Activated naive CD4-positive, alpha-beta T cell treated with anti-CD3 and anti-CD28 coated beads, Interleukin-2, amount 50 U/mL, for 24 hours (primary cell): ENCODE data around the gene SDK1.

Experiments
- H3K27ac Mint-ChIP-seq: one replicate; pipeline ENCODE4 v1.8.0; 2021; ENCODE audit warnings: mild to moderate bottlenecking, mixed read lengths
- H3K27me3 Mint-ChIP-seq: one replicate; pipeline ENCODE4 v1.8.0; 2021; ENCODE audit warnings: mixed read lengths
- H3K36me3 Mint-ChIP-seq: one replicate; pipeline ENCODE4 v1.8.0; 2021; ENCODE audit warnings: mixed read lengths
- H3K4me1 Mint-ChIP-seq: one replicate; pipeline ENCODE4 v1.8.0; 2021; ENCODE audit warnings: mixed read lengths
- H3K4me3 Mint-ChIP-seq: one replicate; pipeline ENCODE4 v1.8.0; 2021; ENCODE audit warnings: mild to moderate bottlenecking, mixed read lengths
- H3K9me3 Mint-ChIP-seq: one replicate; pipeline ENCODE4 v1.8.0; 2021; ENCODE audit warnings: mixed read lengths

SDK1 gene

DNA sequence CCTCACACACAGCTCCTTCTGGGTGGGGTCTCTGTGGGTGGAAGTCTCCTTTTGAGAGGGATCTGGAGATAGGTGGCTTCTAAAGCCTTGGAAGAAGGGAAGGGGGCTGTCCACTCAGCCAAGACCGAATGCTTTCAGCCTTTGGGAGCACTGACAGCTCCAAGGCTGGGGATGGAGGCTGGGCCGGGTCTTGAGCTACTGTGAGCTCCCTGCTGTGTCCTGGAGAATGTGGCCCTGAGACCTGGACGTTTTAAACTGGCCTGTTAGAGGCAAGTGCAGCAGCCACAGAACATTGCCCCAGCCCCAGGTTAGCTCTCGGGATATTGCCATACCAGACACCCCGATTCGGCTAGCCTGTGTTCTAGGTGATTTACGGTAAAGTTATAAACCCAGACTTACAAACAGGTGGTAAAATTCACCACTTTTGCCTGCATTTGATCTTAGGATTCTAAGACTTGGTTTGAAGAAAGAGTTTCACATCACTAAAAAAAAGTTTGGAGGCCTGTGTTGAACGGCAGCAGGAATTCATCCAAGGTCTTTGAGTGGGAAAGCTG lies 832.5 kb downstream of the SDK1 start:
- Mint-ChIP-seq H3K4me1 (no peaks in the 10 kb centered on the region), H3K27me3 (no peaks in the 10 kb centered on the region), H3K9me3 (no peaks in the 10 kb centered on the region), H3K4me3 (no peak overlapping the region), H3K27ac (no peak overlapping the region), H3K36me3 (no peaks in the 10 kb centered on the region)

- Mint-ChIP-seq H3K4me1 (no peaks in the 10 kb centered on the region), H3K27me3 (no peaks in the 10 kb centered on the region), H3K4me3 (no peak overlapping the region), H3K27ac (no peak overlapping the region), H3K9me3 (no peaks in the 10 kb centered on the region), H3K36me3 (no peaks in the 10 kb centered on the region)
Observed at GRCh38 chr7:4134204-4134603, 833.2 kb downstream of the SDK1 start.

- Mint-ChIP-seq H3K9me3 (no peaks in the 10 kb centered on the region), H3K4me1 (no peaks in the 10 kb centered on the region), H3K27me3 (no peaks in the 10 kb centered on the region), H3K36me3 (no peaks in the 10 kb centered on the region), H3K27ac (no peak overlapping the region), H3K4me3 (no peak overlapping the region)
Observed at GRCh38 chr7:4134631-4135030, 833.6 kb downstream of the SDK1 start.

DNA sequence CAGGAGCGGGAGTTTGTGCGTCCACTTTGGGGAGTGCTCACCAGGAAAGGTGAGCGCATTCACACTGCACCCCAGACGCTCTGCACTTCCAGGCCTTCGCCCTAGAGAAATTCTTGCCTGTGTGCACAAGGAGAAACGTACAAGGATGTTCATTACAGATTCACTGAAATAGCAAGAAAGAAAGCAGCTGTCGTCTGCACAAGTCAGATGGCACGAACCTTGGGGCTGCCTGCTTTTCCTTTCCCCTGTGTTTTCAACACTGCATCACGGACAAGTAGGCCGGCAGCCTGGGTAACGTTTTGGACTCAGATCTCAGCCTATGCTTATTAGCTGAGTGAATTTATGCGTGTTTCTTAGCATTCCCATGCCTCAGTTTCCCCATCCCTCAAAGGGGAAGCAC lies 834.2 kb downstream of the SDK1 start:
- H3K4me3 Mint-ChIP-seq: no peak overlapping the region
- H3K36me3 Mint-ChIP-seq: no peaks in the 10 kb centered on the region
- no peak overlapping the region for H3K27ac Mint-ChIP-seq
- H3K9me3 Mint-ChIP-seq: no peaks in the 10 kb centered on the region
- no peaks in the 10 kb centered on the region for H3K27me3 Mint-ChIP-seq
- H3K4me1 Mint-ChIP-seq: no peaks in the 10 kb centered on the region

GRCh38 chr7:4136036-4136435 lies 835.0 kb downstream of the SDK1 start:
- H3K27me3 Mint-ChIP-seq: no peaks in the 10 kb centered on the region
- H3K4me1 Mint-ChIP-seq: no peaks in the 10 kb centered on the region
- H3K27ac Mint-ChIP-seq: no peak overlapping the region
- no peak overlapping the region for H3K4me3 Mint-ChIP-seq
- H3K36me3 Mint-ChIP-seq: no peaks in the 10 kb centered on the region
- H3K9me3 Mint-ChIP-seq: no peaks in the 10 kb centered on the region

DNA sequence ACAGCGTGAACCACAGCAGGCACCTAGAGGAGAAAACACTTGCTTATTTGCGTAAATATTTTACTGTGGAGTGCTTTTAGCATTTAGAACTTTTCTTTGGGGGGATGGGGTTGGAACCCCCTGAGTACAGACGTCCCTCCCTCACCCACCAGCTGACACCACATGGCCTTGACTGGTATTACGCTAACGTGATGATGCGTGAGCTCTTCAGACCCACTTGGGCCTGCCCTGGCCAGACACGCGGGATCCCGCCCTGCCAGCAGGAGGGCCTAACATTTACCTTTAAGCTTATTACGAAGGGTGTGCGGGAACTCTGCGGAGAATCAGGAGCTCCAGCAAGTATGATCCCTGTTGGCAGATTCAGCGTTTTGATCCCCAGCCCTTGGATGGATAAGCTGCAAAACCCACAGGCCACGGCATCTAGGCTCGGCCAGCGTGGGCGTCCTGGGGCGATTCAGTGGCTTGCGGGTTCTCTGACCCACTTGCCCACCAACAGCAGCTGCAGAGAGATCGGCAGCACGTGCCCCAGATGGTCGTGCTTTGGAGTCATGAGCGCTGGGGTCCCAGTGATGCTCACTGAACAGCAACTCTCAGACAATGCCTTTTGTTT lies 835.6 kb downstream of the SDK1 start:
- Mint-ChIP-seq H3K9me3 (no peaks in the 10 kb centered on the region), H3K36me3 (no peaks in the 10 kb centered on the region), H3K4me1 (no peaks in the 10 kb centered on the region), H3K27ac (no peak overlapping the region), H3K4me3 (no peak overlapping the region), H3K27me3 (no peaks in the 10 kb centered on the region)

DNA sequence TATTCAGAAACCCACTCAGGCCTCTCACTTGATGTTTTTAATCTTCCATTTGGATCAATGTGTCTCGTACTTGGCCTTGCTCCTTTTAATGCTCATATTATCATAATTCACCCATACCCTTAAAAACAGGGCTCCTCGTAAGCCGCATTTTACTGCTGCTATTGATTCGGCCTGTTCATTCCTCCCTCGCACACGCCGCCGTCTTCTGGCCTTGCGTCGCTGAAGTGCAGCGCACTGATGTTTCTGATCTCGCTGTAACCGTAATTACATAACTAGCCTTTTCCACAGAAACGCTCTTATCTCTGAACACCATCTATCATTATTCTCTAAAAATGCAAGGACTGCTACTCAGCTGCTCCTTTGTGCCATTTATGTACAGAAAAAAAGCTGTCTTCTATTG lies 836.5 kb downstream of the SDK1 start:
- H3K4me1 Mint-ChIP-seq: no peaks in the 10 kb centered on the region
- H3K36me3 Mint-ChIP-seq: no peaks in the 10 kb centered on the region
- H3K4me3 Mint-ChIP-seq: no peak overlapping the region
- no peaks in the 10 kb centered on the region for H3K9me3 Mint-ChIP-seq
- no peaks in the 10 kb centered on the region for H3K27me3 Mint-ChIP-seq
- H3K27ac Mint-ChIP-seq: no peak overlapping the region

DNA sequence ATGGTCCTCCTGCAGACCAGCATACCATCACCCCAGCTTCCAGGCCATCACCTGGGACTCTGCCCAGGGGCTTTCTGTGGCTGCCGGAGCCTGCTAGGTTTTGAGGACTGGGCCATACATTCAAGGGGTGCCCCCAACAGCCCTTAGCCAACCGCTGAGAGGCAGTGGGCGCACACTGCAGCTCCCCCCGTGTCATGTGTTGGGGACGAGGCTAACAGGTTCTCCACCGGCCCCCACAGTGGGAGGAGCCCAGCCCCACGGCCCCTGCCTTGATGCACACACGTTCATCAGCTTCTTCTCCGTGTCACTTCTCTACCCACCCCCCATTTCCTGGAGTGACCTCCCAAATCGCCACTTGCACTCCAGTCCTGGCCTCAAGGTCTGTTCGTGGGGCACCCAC lies 837.8 kb downstream of the SDK1 start:
- Mint-ChIP-seq H3K27ac (no peak overlapping the region), H3K4me1 (no peaks in the 10 kb centered on the region), H3K27me3 (peaks cover 3% of the 10 kb centered on the region), H3K4me3 (no peak overlapping the region), H3K36me3 (no peaks in the 10 kb centered on the region), H3K9me3 (no peaks in the 10 kb centered on the region)

DNA sequence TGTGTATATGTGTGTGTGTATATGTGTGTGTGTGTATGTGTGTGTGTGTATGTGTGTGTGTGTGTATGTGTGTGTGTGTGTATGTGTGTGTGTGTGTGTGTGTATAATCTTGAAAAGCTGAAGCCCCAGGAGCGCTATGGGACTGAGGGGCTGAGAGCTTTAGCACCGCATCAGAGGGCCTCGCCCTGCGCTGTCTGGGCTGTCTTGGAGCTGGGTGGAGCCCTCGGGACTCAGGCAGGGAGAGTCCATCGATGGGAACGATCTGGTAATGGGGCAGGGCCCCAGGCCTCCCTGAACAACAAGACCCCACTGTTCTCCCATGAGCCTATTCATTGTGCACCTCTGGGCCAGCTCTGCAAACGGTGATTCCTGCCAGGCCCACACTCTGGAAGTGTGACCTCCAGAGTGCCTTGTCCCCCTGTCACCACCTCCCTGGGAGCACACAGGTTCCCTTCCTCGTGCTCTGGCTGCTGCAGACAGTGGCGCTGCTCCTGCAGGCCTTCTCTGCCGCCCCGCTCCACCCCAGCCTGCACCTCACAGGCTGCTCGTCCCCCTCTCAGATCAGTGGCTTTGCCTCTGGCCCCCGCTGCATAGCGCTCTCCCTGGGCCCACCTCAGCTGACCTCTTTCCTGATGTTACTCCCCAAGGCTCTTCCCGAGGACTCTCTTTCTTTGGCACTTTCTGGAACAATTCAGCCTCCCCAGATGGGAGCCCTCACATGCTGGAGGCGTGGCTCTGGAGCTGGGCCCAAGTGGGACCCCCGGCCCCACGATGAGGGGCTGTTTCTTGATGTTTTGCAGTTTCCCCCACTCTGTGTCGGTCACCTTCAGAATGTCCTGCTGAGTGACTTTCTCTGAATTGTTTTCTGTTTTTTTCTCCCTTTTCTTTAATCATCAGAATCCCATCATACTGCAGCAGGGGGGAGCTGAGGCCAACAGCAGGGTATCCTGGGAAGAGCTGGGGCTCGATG lies 838.9 kb downstream of the SDK1 start:
- Mint-ChIP-seq H3K4me3 (no peak overlapping the region), H3K27me3 (peaks cover 5% of the 10 kb centered on the region), H3K9me3 (no peaks in the 10 kb centered on the region), H3K36me3 (no peaks in the 10 kb centered on the region), H3K27ac (no peak overlapping the region), H3K4me1 (peaks cover 7% of the 10 kb centered on the region)

DNA sequence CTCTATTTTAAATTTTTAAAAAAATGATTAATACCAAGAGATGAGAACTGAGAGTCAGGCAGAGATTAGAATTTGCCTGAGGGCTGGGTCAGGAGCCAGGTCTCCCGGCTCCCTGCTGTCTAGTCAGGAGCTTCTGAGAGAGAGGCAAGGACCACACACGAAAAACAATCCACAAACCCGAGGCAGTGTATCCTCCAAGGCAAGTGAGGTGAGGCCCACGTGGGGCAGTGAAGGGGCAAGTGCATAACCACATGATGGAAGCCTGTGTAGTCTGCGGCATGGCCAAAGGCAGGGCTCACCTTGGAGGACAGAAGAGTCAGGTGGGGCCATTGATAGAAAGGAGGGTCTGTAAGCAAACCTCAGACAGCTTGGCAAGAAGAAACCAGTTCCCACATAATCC lies 839.9 kb downstream of the SDK1 start:
- no peak overlapping the region for H3K27ac Mint-ChIP-seq
- peaks cover 7% of the 10 kb centered on the region for H3K4me1 Mint-ChIP-seq
- no peak overlapping the region for H3K4me3 Mint-ChIP-seq
- H3K36me3 Mint-ChIP-seq: no peaks in the 10 kb centered on the region
- peaks cover 5% of the 10 kb centered on the region for H3K27me3 Mint-ChIP-seq
- H3K9me3 Mint-ChIP-seq: no peaks in the 10 kb centered on the region

- Mint-ChIP-seq H3K36me3 (no peaks in the 10 kb centered on the region), H3K4me1 (peaks cover 7% of the 10 kb centered on the region), H3K9me3 (no peaks in the 10 kb centered on the region), H3K27ac (no peak overlapping the region), H3K4me3 (no peak overlapping the region), H3K27me3 (peaks cover 5% of the 10 kb centered on the region)
Observed at GRCh38 chr7:4143006-4143405, 842.0 kb downstream of the SDK1 start.

GRCh38 chr7:4143511-4144171 lies 842.6 kb downstream of the SDK1 start:
- no peak overlapping the region for H3K4me3 Mint-ChIP-seq
- no peaks in the 10 kb centered on the region for H3K9me3 Mint-ChIP-seq
- H3K4me1 Mint-ChIP-seq: peaks cover 7% of the 10 kb centered on the region

DNA sequence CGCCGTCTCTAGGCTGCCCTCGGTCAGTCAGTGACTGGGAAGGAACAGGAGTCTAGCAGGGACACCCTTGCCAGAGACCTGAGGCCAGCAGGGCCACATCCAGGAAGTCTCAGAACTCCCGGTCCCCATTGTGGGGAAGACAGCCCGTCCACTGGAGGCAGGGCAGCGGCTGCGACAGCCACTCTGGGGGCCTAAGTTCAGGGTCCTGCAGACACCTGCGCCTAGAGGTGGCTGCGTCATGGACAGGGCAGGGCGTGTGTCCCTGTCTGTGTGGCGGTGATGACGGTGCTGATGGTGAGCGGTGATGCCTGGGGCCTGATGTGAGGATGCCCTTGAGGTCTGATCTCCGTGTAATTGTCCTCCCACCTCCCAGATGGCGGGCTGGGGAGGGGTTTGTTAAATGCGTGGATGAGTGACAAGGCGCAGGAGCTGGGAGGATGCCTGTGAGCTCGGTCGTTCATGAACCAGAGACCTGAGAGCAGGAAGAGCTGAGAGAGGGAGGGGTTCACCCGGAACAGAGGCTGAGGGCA lies 843.2 kb downstream of the SDK1 start:
- Mint-ChIP-seq H3K27ac (no peak overlapping the region), H3K36me3 (no peaks in the 10 kb centered on the region), H3K4me3 (no peak overlapping the region), H3K9me3 (no peaks in the 10 kb centered on the region), H3K27me3 (peaks cover 5% of the 10 kb centered on the region), H3K4me1 (peaks cover 7% of the 10 kb centered on the region)

More at GRCh38 chr7:4143511-4144171, 842.6 kb downstream of the SDK1 start:
- no peaks in the 10 kb centered on the region for H3K36me3 Mint-ChIP-seq
- H3K27me3 Mint-ChIP-seq: peaks cover 5% of the 10 kb centered on the region
- H3K27ac Mint-ChIP-seq: no peak overlapping the region

DNA sequence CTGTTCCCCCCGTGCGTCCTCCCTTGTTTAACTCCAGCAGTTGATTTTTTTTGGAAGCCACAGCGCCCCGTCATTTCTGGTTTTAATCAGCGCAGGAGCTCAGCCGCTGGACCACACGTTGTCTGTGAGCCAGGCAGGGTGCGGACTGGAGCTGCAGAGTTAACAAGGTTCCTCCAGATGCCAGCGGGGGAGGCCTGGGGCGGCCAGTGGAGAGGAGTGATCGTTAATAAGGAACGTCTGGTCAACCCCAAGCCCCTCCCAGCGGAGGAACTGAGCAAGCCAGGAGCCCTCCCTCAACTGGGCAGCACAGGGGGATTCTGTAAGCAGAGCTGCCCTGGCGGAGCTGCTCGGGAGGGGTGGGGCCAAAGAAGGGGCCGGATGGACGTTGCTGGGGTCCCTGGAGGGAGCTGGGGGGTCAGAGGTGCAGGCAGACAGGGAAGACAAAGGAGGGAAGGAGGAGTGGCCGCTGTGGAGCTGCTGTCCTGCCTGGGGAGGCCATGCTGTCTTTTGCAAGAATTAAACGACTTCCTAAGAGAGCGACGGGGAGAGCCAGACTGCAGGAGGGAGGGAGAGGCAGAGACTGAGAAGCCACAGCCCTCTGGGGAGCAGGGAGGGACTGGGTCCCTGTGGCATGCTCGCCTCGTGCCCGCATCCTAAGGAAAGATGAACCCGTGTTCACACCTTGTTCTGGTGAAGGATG lies 843.9 kb downstream of the SDK1 start:
- no peaks in the 10 kb centered on the region for H3K9me3 Mint-ChIP-seq
- no peaks in the 10 kb centered on the region for H3K36me3 Mint-ChIP-seq
- H3K4me3 Mint-ChIP-seq: no peak overlapping the region
- H3K27ac Mint-ChIP-seq: no peak overlapping the region
- peaks cover 5% of the 10 kb centered on the region for H3K27me3 Mint-ChIP-seq
- peaks cover 7% of the 10 kb centered on the region for H3K4me1 Mint-ChIP-seq

GRCh38 chr7:4145576-4145975 lies 844.5 kb downstream of the SDK1 start:
- H3K27ac Mint-ChIP-seq: no peak overlapping the region
- H3K27me3 Mint-ChIP-seq: peaks cover 5% of the 10 kb centered on the region
- peaks cover 7% of the 10 kb centered on the region for H3K4me1 Mint-ChIP-seq
- H3K4me3 Mint-ChIP-seq: no peak overlapping the region
- no peaks in the 10 kb centered on the region for H3K36me3 Mint-ChIP-seq
- H3K9me3 Mint-ChIP-seq: no peaks in the 10 kb centered on the region
